Anterior cingulate cortex (tissue), 58 donors: ENCODE data around the gene RTRAF.

Experiments
- DNase-seq, 58 donors: peaks; one replicate each; lab custom pipeline; 2025; lab: John Stamatoyannopoulos, UW

RTRAF gene

GRCh38 chr14:52048641-52049204, 59.4 kb downstream of the RTRAF start:
- no peak for DNase-seq

- DNase-seq, result no peak
Measured at GRCh38 chr14:52049271-52049670, 59.9 kb downstream of the RTRAF start.

- DNase-seq, result no peak
Measured at GRCh38 chr14:52049721-52050588, 60.6 kb downstream of the RTRAF start.

GRCh38 chr14:52051251-52051650, 61.9 kb downstream of the RTRAF start:
- DNase-seq, result no peak

- no peak for DNase-seq
Measured at GRCh38 chr14:52051871-52052270, 62.5 kb downstream of the RTRAF start.

GRCh38 chr14:52052288-52052943, 63.1 kb downstream of the RTRAF start:
- no peak for DNase-seq

GRCh38 chr14:52053044-52053443, 63.7 kb downstream of the RTRAF start:
- DNase-seq, result no peak

GRCh38 chr14:52054678-52055077, 65.3 kb downstream of the RTRAF start:
- DNase-seq, result no peak

- DNase-seq, result no peak
Measured at GRCh38 chr14:52055167-52055566, 65.8 kb downstream of the RTRAF start.

- DNase-seq, result no peak
Measured at GRCh38 chr14:52058341-52058740, 69.0 kb downstream of the RTRAF start.

- no peak for DNase-seq
Measured at GRCh38 chr14:52059649-52060048, 70.3 kb downstream of the RTRAF start.

GRCh38 chr14:52060080-52060479, 70.7 kb downstream of the RTRAF start:
- DNase-seq, result no peak
